Heart right ventricle (tissue), 16 donors: ENCODE results near the gene TAF8. TPM values are rescaled to one million over a fixed set of nuclear protein-coding genes. Genes with fewer than 3 reads are reported as not detected.

Source experiments
- ATAC-seq, 8 donors: fragments of 200-7000 bp; cut with Tn5 transposase; one replicate each; pipeline ENCODE4 v1.9.1; 2020; ENCODE audit warnings: mild to moderate bottlenecking in 8 of 8, moderate library complexity in 8 of 8, moderate number of reproducible peaks in 1 of 8
- DNase-seq, 2 donors: peaks; one replicate each; pipeline ENCODE4 v3.0.0-alpha.2; 2020
- H3K27ac ChIP-seq, 10 donors: fragments of 200-600 bp; sonication (generic) in 2 of 10; one replicate each; pipeline versions ENCODE4 v1.5.0 to v1.8.0; 2020 to 2022; ENCODE audit warnings: mild to moderate bottlenecking in 3 of 10
- H3K27me3 ChIP-seq, 7 donors: fragments of 200-600 bp; one replicate each; pipeline ENCODE4 v1.8.0; 2021 to 2022; ENCODE audit warnings: mild to moderate bottlenecking in 2 of 7
- H3K36me3 ChIP-seq, 9 donors: fragments of 200-600 bp; sonication (generic) in 1 of 9; one replicate each; pipeline versions ENCODE4 v1.5.0 to v1.8.0; 2020 to 2022; ENCODE audit warnings: mild to moderate bottlenecking in 2 of 9
- H3K4me1 ChIP-seq, 9 donors: fragments of 200-600 bp; sonication (generic) in 1 of 9; one replicate each; pipeline versions ENCODE4 v1.5.0 to v1.8.0; 2020 to 2022; ENCODE audit warnings: mild to moderate bottlenecking in 4 of 9
- H3K4me3 ChIP-seq, 10 donors: fragments of 200-600 bp; sonication (generic) in 2 of 10; one replicate each; pipeline versions ENCODE4 v1.5.0 to v1.8.0; 2020 to 2022; ENCODE audit warnings: mild to moderate bottlenecking in 7 of 10, moderate library complexity in 2 of 10
- H3K9me3 ChIP-seq, 11 donors: fragments of 200-600 bp in 10 of 11; sonication (generic) in 2 of 11; one replicate each; pipeline versions ENCODE4 v1.5.0 to v1.8.0; 2013 to 2022; ENCODE audit warnings: mild to moderate bottlenecking in 2 of 11, control low read depth in 1 of 11, moderate library complexity in 1 of 11
- WGBS, 2 donors: extraction: QIAGEN DNeasy Blood & Tissue Kit; methylation state at CpG; one replicate each; pipeline ENCODE4 v1.1.7; 2013; ENCODE audit warnings: inconsistent platforms in 1 of 2; 5-methylcytosine and 5-hydroxymethylcytosine counted together
- intact Hi-C, 10 donors: fragments of 100-400 bp; cut with DNase I; formaldehyde crosslinking; loops; one replicate each; pipeline versions ENCODE4 v1.11.1 to v1.14.2; 2022
- polyA plus RNA-seq, 2 donors: library from polyadenylated mRNA; stranded (reverse); fragments of 200-250 nt; gene quantifications; one replicate each; pipeline ENCODE4 v1.2.3, GENCODE V29; 2013
- total RNA-seq, 10 donors: library from RNA; stranded (reverse); fragmentation: NEBNext Ultra II Directional in 3 of 10; extraction: Animal tissue kit (Norgen Biotek cat#: 25700) in 3 of 10; gene quantifications; one replicate each; pipeline versions ENCODE4 v1.2.1 to v1.2.4, GENCODE V29; 2021 to 2023
- TF ChIP-seq, protein P1 (sequence below), 9 donors: fragments of 200-600 bp; sonication (generic) in 2 of 9; IDR thresholded peaks; one replicate each; pipeline versions ENCODE4 v1.5.0 to v1.8.0; 2021 to 2022; ENCODE audit warnings: antibody characterized with exemption in 9 of 9, mild to moderate bottlenecking in 5 of 9, moderate library complexity in 1 of 9
- donor health status: Arrhythmogenic right ventricular cardiomyopathy.
- donor health status: ischemic (EF 13 %, LVEDD 7.1; RV severe dilation, severe dysfunction).
- donor health status: healthy with polysubstance abuse.
- donor health status: DM: no; HTN: yes; CAD: no.
- donor health status: DM: no; HTN: no; CAD: no.
- donor health status: ischemic (EF 25% LVEDD 6.9; RV normal size, moderate dysfunction).
- donor health status: ischemic (EF 25% LVEDD 5.7; RV mildly dilated, moderate dysfunction).
- donor health status: healthy.
- donor health status: DM: yes; HTN: yes; CAD: no.
- donor health status: Ischemic cardiomyopathy.
- donor health status: ischemic (EF 35%, LVEDD 5.7; RV mildly dilated, moderate dysfunction).
- donor health status: nonischemic (EF 11% LVEDD 7.7; RV severe dilation, severe dysfunction).
- donor health status: DM: yes; HTN: yes; CAD: no.
- donor health status: PGD.
- donor health status: ischemic (EF 29% LVEDD 5.4; RV normal size, mild dysfunction).
- donor health status: nonischemic (EF 23%, LVEDD 6.1; RV moderate dilation, normal function).

TAF8 gene
- total and polyA plus RNA-seq, 12 donors = 15.2 to 38.1 (median 30.1) TPM

DNA sequence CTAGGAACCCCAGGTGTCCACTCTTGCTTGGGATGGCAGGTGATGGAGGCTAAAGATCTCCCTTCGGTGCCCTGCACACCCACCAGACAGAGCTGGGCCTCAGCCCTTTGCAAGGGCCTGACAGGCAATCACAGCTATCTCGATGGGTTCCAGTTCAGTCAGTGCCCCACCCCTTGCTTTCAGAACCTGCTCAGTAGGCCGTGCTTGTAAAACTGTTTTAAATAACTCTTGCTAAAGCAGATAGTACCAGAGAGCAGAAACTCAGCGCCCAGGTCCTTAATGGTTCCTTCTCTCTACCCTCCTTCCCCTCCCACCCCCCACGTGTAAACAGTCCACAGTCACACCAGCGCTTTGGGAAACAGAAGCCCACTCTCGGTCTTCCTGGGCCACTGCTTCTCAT is 52.9 kb downstream of the TAF8 start:
- Histone ChIP-seq H3K4me1 (peaks cover 3 to 33% (median 16%) of the 10 kb centered on the region in 9 donors), H3K27me3 (peaks cover 0 to 17% (median 4%) of the 10 kb centered on the region in 7 donors), H3K9me3 (no peaks in the 10 kb centered on the region), H3K27ac (peak overlapping the region in 6 of 10 donors; percentile 35 to 80 (median 49)), H3K36me3 (no peaks in the 10 kb centered on the region), H3K4me3 (no peak overlapping the region)
- TF ChIP-seq, protein P1, sequence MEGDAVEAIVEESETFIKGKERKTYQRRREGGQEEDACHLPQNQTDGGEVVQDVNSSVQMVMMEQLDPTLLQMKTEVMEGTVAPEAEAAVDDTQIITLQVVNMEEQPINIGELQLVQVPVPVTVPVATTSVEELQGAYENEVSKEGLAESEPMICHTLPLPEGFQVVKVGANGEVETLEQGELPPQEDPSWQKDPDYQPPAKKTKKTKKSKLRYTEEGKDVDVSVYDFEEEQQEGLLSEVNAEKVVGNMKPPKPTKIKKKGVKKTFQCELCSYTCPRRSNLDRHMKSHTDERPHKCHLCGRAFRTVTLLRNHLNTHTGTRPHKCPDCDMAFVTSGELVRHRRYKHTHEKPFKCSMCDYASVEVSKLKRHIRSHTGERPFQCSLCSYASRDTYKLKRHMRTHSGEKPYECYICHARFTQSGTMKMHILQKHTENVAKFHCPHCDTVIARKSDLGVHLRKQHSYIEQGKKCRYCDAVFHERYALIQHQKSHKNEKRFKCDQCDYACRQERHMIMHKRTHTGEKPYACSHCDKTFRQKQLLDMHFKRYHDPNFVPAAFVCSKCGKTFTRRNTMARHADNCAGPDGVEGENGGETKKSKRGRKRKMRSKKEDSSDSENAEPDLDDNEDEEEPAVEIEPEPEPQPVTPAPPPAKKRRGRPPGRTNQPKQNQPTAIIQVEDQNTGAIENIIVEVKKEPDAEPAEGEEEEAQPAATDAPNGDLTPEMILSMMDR (IDR thresholded peaks at IDR 0.05) = no peak
- 76 to 84% methylated on average over 7 of the region's 7 CpGs for WGBS, 2 donors
- intact Hi-C loops = no loop called here
- peak in 1 of 8 donors; percentile 24 for ATAC-seq
- no peak for DNase-seq

DNA sequence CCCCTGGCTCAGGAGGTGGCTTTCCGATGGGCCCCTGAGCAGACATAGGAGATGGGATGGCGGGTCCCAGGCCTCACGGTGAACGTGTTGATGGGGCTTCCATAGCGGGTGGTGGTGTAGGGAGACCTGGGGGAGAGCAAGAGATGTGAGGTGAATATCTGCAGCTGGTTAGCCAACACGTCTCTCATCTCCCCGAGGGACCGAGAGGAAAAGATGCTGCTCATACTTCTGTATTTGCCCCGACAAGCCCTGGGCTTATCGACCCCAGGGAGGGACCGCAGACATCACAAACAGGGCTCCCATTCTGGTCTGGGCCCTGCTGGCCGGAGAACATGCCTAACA is 53.4 kb downstream of the TAF8 start:
- ATAC-seq = peak in 1 of 8 donors; percentile 4
- peak overlapping the region in 4 of 10 donors; percentile 54 to 59 (median 56) for H3K4me3 ChIP-seq
- DNase-seq = no peak
- H3K4me1 ChIP-seq = peaks cover 3 to 33% (median 16%) of the 10 kb centered on the region in 9 donors
- intact Hi-C loops = no loop called here
- H3K9me3 ChIP-seq = no peaks in the 10 kb centered on the region
- H3K36me3 ChIP-seq = no peaks in the 10 kb centered on the region
- H3K27me3 ChIP-seq = peaks cover 0 to 17% (median 4%) of the 10 kb centered on the region in 7 donors
- peak overlapping the region in 9 of 10 donors; percentile 35 to 80 (median 49) for H3K27ac ChIP-seq
- TF ChIP-seq, protein P1 (IDR thresholded peaks at IDR 0.05) = no peak
- whole genome bisulfite sequencing, 2 donors = 84 to 86% methylated on average over 12 of the region's 12 CpGs

DNA sequence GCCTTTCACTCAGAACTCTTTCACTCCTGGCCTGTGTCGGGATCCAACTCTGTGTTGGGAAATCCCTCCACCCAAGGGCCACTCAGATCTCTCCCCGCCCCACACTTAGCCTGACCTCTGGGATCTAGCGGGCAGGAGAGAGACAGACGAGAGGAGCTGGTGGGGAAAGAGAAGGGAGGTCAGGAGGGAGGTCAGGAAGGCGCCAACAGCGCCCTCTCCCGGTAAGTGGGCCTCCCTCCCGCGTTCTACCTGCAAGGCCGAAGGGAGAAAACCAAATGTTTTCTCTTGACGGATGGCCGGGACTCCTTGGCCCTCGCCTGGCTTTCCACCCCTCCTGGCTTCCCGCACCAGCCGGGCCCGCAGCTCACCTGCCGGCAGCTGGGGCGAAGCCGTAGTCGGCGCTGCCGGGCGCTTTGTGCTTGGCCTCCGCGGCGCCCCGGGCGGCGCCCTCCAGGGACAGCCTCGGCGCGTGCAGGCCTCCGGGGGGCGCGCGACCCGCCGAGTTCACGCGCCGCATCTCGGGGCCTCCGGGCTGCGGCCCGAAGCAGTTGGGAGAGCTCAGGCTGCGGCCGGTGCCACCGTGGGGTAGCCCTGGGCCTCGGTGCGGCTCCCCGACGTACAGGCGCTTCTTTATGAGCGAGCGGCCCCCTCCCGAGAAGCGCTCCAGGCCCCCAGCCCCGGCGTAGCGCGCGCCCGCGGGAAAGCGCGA is 53.9 kb downstream of the TAF8 start:
- intact Hi-C loops = no loop called here
- Histone ChIP-seq H3K4me1 (peaks cover 3 to 30% (median 16%) of the 10 kb centered on the region in 9 donors), H3K27me3 (peaks cover 0 to 17% (median 4%) of the 10 kb centered on the region in 7 donors), H3K9me3 (no peaks in the 10 kb centered on the region), H3K27ac (peak overlapping the region in 9 of 10 donors; percentile 35 to 80 (median 49)), H3K36me3 (no peaks in the 10 kb centered on the region), H3K4me3 (peak overlapping the region; percentile 31 to 59 (median 47))
- DNase-seq = peak; percentile 56 to 77
- 5 to 6% methylated on average over 65 to 66 of the region's 66 CpGs for WGBS, 2 donors
- peak; percentile 75 to 93 (median 81) for ATAC-seq
- TF ChIP-seq, protein P1 (IDR thresholded peaks at IDR 0.05) = peak; percentile 53 to 89 (median 78)

DNA sequence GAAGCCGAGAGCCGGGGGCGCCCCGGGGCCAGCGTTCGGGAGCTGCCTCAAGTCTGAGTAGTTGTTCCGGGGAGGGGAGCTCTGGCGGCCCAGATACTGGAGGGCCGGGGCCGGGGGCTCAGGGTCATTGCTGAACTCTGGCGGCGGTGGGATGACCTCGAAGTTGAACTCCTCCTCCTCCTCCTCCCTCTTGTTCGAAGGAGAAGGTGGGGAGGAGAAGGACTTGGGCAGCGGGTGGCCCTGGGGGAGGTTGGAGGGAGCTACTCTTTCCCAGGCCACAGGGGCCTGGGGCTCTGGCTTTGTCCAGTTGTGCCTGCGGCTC is 54.4 kb downstream of the TAF8 start:
- Histone ChIP-seq H3K27me3 (peaks cover 0 to 17% (median 4%) of the 10 kb centered on the region in 7 donors), H3K4me3 (peak overlapping the region; percentile 31 to 59 (median 47)), H3K9me3 (no peaks in the 10 kb centered on the region), H3K27ac (peak overlapping the region in 8 of 10 donors; percentile 35 to 80 (median 49)), H3K36me3 (no peaks in the 10 kb centered on the region), H3K4me1 (peaks cover 3 to 30% (median 14%) of the 10 kb centered on the region in 9 donors)
- WGBS, 2 donors = 31 to 35% methylated on average over 16 of the region's 16 CpGs
- intact Hi-C loops = no loop called here
- TF ChIP-seq, protein P1 (IDR thresholded peaks at IDR 0.05) = no peak
- DNase-seq (no peak), ATAC-seq (peak in 1 of 8 donors; percentile 5)
